ENCODE results near the gene HAO1. TPM values are rescaled to one million over a fixed set of nuclear protein-coding genes. Genes with fewer than 3 reads are reported as not detected.
A peak's percentile ranks its signal among the peaks of the same experiment; 100 is the strongest.
"Not testable (repeated sequence)": the region's sequence is repeated elsewhere in the genome, so short reads cannot be mapped to it uniquely, and the experiment has no call there.

The HAO1 gene
- total RNA-seq, 6 experiments from 2014 or later = 132 to 243 (median 171) TPM

GRCh38 chr20:7959484-7959883 lies 19.2 kb upstream of the HAO1 start:
- Histone ChIP-seq H3K36me3 (no peaks in the 10 kb centered on the region), H3K27ac (peak overlapping the region; percentile 18 to 60 (median 59)), H3K9me3 (no peaks in the 10 kb centered on the region), H3K4me3 (no peak overlapping the region), H3K4me1 (peaks cover 0 to 13% (median 3%) of the 10 kb centered on the region in 4 donors), H3K27me3 (no peaks in the 10 kb centered on the region)
- no peak for TF ChIP-seq POLR2A (IDR thresholded peaks at IDR 0.05)
- peak in 1 of 4 donors; percentile 11 for TF ChIP-seq CTCF (IDR thresholded peaks at IDR 0.05)
- DNase-seq (peak in 2 of 3 donors; percentile 46 to 72), ATAC-seq (peak; percentile 92 to 98 (median 94))
- intact Hi-C loops (cut with DNase I) = no loop called here
- 29% methylated on average over 1 of the region's 1 CpG for WGBS (ENCODE audit: insufficient coverage, low coverage, low lambda C conversion rate, missing lambda C conversion rate)

GRCh38 chr20:7956561-7956960 lies 16.3 kb upstream of the HAO1 start:
- H3K27me3 ChIP-seq; H3K9me3 ChIP-seq; DNase-seq; H3K4me3 ChIP-seq; H3K36me3 ChIP-seq; intact Hi-C loops (cut with DNase I); H3K27ac ChIP-seq; ATAC-seq: not testable (repeated sequence)
- 25% methylated on average over 1 of the region's 9 CpGs for WGBS (ENCODE audit: insufficient coverage, low coverage, low lambda C conversion rate, missing lambda C conversion rate)
- H3K4me1 ChIP-seq = peaks cover 0 to 13% (median 3%) of the 10 kb centered on the region in 4 donors

GRCh38 chr20:7950387-7950786 lies 10.1 kb upstream of the HAO1 start:
- no peak for DNase-seq
- ATAC-seq = no peak
- H3K27me3 ChIP-seq = no peaks in the 10 kb centered on the region
- no peaks in the 10 kb centered on the region for H3K4me1 ChIP-seq
- TF ChIP-seq POLR2A (IDR thresholded peaks at IDR 0.05) (no peak), CTCF (IDR thresholded peaks at IDR 0.05) (no peak)
- 60% methylated on average over 1 of the region's 1 CpG for WGBS (ENCODE audit: insufficient coverage, low coverage, low lambda C conversion rate, missing lambda C conversion rate)
- intact Hi-C loops (cut with DNase I) = no loop called here
- no peak overlapping the region for H3K4me3 ChIP-seq
- H3K27ac ChIP-seq = no peak overlapping the region
- no peaks in the 10 kb centered on the region for H3K9me3 ChIP-seq
- no peaks in the 10 kb centered on the region for H3K36me3 ChIP-seq

- 32% methylated on average over 2 of the region's 2 CpGs for WGBS (ENCODE audit: insufficient coverage, low coverage, low lambda C conversion rate, missing lambda C conversion rate)
- no peak for DNase-seq
These were observed 3.6 kb upstream of the HAO1 start for GRCh38 chr20:7943891-7944290.

GRCh38 chr20:7939663-7940062 lies 595 bp downstream of the HAO1 start:
- no peak for TF ChIP-seq CTCF (IDR thresholded peaks at IDR 0.05)
- no peak for TF ChIP-seq POLR2A (IDR thresholded peaks at IDR 0.05)
- DNase-seq (no peak), ATAC-seq (no peak)
- intact Hi-C loops (cut with DNase I) = no loop called here
- Histone ChIP-seq H3K4me3 (peak overlapping the region; percentile 31 to 70 (median 64)), H3K9me3 (no peaks in the 10 kb centered on the region), H3K27ac (peak overlapping the region; percentile 85 to 94 (median 92)), H3K27me3 (no peaks in the 10 kb centered on the region), H3K36me3 (no peaks in the 10 kb centered on the region), H3K4me1 (peaks cover 0 to 22% (median 4%) of the 10 kb centered on the region in 4 donors)
- WGBS (ENCODE audit: insufficient coverage, low coverage, low lambda C conversion rate, missing lambda C conversion rate) = 12% methylated on average over 4 of the region's 4 CpGs

More at GRCh38 chr20:7943891-7944290, 3.6 kb upstream of the HAO1 start:
- H3K4me3 ChIP-seq = no peak overlapping the region
- no peaks in the 10 kb centered on the region for H3K36me3 ChIP-seq
- no peak for ATAC-seq
- no peaks in the 10 kb centered on the region for H3K27me3 ChIP-seq
- intact Hi-C loops (cut with DNase I) = no loop called here
- no peak for TF ChIP-seq POLR2A (IDR thresholded peaks at IDR 0.05)
- TF ChIP-seq CTCF (IDR thresholded peaks at IDR 0.05) = no peak
- H3K9me3 ChIP-seq = no peaks in the 10 kb centered on the region
- no peak overlapping the region for H3K27ac ChIP-seq
- peaks cover 0 to 7% (median 0%) of the 10 kb centered on the region in 4 donors for H3K4me1 ChIP-seq

Data from right lobe of liver (tissue), 6 donors.